Keratinocyte (primary cell): Measurements from ENCODE around the gene GALNT9.

Source experiments
- CTCF ChIP-seq, 3 experiments: IDR thresholded peaks in 1 of 3; conservative IDR thresholded peaks in 1 of 3; optimal IDR thresholded peaks in 1 of 3; 2 replicates in 2 of 3; 3 replicates in 1 of 3; pipeline versions ENCODE3 to v1.5.1; 2011; ENCODE audit warnings: low read length in 3 of 3, mild to moderate bottlenecking in 3 of 3, moderate library complexity in 2 of 3, control low read depth in 1 of 3, inconsistent platforms in 1 of 3; ENCODE audit not compliant: insufficient read depth in 2 of 3; ENCODE audit errors: extremely low read depth in 1 of 3
- EZH2 ChIP-seq: IDR thresholded peaks from one replicate; pipeline ENCODE4 v1.6.1; 2012; ENCODE audit warnings: inconsistent platforms, mild to moderate bottlenecking, low read length, moderate library complexity

GRCh38 chr12:132337557-132337956 is 8.2 kb upstream of the GALNT9 start:
- TF ChIP-seq CTCF (optimal IDR thresholded peaks at IDR 0.05 in 1 of 3, IDR thresholded peaks at IDR 0.05 in 1 of 3, conservative IDR thresholded peaks at IDR 0.05 in 1 of 3; ENCODE audit: extremely low read depth in 1 of 3, insufficient read depth in 2 of 3, low read length in 3 of 3) (no peak), EZH2 (no peak)
